CMK (cell line): ENCODE data around the gene GH2.
"Not testable (repeated sequence)": the region's sequence is repeated elsewhere in the genome, so short reads cannot be mapped to it uniquely, and the experiment has no call there.

Experiments
- DNase-seq: peaks from one replicate; pipeline ENCODE4 v3.0.0-alpha.2; 2010; ENCODE audit warnings: low read depth

Gene GH2

DNA sequence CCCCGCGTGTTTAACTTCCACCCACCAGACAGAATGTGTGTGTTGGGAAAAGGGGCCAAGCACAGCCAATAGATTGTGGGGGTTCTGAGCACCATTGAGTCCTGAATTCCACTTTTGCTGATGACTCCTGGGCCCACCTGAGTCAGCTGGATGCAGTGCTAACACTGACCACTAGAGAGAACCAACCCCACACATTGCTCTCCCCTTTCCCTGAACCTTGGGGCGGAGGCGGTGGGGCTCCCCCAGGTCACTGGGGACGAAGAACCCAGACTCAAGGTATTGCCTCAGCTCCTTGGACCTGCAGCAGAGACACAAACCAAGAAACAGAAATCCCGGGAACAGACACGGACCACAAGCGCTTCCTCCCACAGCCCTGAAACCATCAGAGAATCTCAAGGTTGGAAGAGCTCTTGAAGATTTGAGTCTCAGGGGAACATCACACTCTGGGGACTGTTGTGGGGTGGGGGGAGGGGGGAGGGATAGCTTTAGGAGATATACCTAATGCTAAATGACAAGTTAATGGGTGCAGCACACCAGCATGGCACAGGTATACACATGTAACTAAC, 7.6 kb downstream of the GH2 start:
- not testable (repeated sequence) for DNase-seq

DNA sequence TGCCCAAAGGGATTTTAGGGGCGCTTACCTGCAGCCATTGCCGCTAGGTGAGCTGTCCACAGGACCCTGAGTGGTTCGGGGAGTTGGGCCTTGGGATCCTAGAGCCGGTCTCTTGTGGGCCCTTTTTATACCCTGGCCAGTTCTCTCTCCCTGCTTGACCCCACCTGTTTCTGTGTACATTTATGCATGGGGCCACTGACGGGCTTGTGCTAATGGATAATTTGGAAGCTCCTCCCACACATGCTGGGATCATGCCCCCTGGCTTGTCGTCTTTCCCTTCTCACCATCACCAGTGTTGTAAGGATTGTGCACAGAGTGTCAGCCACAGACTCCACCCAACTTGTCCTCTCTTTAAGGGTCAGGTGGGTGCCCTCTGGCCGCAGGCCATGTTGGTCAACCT, 8.2 kb downstream of the GH2 start, which contains the start of gene CSH2:
TSS of gene CSH2 (minus strand) at position 101 of the 400 bp plus-strand sequence. CDS start at position 38, 63 bp downstream.
- DNase-seq = not testable (repeated sequence)

DNA sequence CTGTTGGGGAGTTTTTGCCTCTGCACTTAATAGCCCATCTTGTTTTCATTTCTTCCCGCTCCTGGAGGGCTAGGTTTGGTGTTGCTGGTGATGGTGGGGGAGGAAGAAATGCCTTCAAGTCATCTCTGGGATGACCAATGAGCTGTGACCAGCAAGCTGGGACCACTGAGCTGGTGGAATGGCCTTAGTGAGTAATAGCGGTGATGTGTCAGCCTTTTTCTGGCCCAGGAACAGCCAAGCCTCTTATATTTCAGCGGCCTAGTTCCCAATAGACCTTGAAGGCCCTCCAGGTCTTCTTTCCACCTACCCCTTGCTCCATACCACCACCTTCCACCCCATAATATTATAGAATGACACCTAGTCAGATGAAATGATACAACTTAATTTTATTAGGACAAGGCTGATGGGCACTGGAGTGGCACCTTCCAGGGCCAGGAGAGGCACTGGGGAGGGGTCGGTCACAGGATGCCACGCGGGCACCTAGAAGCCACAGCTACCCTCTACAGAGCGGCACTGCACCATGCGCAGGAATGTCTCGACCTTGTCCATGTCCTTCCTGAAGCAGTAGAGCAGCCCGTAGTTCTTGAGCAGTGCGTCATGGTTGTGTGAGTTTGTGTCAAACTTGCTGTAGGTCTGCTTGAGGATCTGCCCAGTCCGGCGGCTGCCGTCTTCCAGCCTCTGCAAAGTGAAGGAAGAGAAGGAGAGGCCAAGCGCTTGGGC, 9.9 kb downstream of the GH2 start:
- not testable (repeated sequence) for DNase-seq

DNA sequence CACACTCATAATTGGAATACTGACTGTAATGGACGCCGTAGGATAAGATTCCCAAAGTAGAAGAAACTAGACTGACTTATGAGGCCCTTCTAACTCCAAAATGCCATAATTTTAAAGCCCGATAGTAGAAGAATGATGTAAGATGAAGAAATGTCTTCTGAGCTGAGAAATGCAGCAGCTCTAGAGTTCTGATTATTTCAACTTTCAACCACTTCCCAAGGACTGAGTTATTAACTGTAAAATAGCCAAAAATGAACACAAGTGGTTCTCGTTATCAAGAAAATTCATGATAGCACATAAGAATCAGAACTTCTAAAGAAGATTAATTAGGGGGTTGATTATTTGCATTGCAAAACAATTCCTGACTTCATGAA, 11.5 kb downstream of the GH2 start:
- DNase-seq = not testable (repeated sequence)

DNA sequence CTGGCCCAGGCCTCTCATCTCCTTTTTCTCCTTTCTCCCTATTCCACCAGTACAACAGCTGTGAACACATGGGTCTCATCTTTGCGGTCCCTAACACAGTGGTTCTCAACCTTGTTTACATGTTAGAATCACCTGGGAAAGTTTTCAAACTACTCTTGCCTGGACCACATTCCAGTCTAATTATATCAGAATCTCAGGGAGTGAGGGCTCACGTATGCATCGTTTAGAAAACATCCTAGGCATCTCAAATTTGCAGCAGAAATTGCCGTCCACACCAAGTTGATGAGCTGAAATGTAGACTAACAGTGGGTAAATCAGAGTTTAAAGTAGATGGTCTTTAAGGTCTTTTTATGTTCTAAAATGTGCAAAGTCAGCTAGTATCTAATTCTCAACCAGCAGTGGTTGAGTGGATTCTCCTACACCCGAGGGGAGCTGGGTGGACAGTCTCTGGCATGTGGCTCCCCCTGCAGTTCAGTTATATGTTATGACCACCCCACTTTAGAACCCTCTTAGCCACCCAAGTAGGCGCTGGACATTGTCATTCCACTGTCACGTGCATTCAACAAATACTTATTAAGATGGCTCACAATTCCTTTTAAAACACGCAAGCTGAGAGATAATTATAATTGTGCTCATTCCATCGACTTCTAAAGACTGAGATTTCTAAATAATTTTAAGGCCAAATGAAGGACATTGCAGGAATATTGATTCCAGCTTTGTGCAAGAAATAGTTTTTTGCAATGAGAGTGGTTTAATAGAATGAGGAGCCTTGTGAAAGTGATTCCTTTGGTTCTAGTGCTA, 12.1 kb downstream of the GH2 start:
- not testable (repeated sequence) for DNase-seq

DNA sequence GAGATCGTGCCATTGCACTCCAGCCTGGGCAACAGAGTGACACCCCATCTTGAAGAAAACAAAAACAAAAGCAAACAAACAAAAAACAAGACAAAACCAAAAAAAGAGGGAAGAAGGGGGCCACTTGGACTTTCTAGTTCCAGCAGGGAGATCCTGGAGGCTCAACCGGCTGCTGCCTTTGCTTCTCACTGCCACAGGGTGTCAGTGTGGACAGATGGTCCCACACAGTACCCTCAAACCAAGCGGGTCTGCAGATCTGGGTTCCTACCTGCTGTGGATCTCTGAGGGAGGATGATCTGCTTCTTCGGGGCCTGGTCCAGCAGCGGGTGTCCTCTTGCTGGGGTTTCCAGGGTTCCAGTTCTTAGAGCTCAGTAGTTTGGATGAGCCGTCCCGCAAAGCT, 15.1 kb downstream of the GH2 start:
- DNase-seq = not testable (repeated sequence)

DNA sequence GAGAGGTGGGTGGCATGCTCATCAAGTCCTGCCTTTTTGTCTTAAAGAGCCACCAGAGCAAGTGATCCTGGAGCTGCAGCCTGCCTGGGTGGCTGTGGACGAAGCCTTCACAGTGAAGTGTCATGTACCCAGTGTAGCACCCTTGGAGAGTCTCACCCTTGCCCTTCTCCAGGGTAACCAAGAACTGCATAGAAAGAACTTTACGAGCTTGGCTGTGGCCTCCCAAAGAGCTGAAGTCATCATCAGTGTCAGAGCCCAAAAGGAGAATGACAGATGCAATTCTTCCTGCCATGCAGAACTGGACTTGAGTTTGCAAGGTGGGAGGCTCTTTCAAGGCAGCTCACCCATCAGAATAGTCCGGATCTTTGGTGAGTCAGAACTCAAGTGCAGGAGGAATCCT, 22.5 kb downstream of the GH2 start:
- DNase-seq = no peak

DNA sequence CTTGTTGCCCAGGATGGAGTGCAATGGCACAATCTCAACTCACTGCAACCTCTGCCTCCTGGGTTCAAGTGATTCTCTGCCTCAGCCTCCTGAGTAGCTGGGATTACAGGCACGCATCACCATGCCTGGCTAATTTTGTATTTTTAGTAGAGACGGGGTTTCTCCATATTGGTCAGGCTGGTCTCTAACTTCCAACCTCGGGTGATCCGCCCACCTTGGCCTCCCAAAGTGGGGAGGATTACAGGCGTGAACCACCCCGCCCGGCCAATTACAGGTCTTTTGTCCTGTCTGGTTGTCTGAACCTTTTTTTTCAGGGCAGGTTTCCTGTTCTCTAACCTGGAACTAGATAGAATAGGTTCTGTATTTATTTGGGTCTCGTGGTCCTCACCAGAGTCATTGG, 25.3 kb downstream of the GH2 start:
- DNase-seq = not testable (repeated sequence)

DNA sequence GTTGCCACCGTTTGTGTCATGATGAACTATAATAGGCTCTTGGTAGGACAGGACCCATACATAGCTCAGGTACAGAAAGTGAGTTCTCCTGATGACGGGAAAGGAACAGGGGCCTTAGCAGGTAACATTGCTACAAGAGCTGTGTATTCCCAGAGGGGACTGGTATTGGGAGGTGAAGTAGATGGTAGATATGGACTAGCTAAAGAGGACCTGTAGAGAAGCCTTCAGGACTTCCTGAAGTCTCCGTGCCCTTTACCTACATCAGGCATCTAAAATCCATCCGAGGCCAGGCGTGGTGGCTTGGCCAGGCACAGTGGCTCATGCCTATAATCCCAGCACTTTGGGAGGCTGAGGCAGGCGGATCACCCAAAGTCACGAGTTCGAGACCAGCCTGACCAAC, 26.6 kb downstream of the GH2 start:
- no peak for DNase-seq

DNA sequence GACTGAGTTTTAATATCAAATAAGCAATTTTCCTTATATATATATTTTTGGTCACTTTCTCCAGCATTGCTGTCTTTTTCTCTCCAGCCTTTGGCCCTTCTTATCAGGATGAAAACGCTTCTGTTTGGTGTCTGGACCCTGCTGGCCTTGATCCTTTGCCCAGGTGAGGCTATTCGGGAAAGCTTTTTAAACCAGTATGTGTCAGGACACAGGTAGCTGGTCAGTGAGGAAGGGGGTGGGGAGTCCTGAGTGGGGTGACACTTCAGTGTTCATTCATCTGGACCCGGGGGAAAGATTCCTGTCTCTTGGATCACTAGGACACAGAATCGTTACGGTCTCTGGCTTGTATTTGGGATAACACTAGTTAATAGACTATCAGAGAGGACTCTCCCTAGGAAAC, 27.0 kb downstream of the GH2 start:
- no peak for DNase-seq

DNA sequence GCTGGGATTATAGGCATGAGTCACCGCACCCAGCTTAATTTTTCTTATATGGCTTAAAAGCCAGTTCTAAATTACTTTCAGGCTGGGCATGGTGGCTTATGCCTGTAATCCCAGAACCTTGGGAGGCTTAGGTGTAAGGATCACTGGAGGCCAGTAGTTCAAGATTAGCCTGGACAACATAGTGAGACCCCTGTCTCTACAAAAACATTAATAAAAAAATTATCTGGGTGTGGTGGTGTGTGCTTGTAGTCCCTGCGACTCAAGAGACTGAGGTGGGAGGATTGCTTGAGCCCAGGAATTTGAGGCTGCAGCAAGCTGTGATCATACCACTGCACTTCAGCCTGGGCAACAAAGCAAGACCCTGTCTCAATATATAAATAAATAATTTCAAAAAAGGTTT, 28.5 kb downstream of the GH2 start:
- DNase-seq = no peak

DNA sequence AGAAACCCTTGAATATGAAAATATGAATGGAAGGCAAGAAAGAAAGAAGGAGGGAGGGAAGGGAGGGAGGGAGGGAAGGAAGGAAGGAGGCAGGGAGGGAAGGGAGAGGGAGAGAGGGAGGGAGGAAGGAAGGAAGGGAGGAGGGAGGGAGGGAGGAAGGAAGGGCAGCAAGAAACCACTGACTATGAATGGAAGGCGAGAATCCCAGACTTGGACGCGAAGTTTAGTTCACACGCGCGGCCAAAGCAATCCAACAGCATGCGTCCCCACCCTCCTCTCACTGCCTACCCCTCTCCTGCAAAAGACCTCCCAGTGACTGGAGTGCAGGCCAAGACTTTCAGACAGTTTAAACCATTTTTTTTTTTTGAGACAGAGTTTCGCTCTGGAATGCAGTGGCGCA, 31.3 kb downstream of the GH2 start:
- DNase-seq = no peak

DNA sequence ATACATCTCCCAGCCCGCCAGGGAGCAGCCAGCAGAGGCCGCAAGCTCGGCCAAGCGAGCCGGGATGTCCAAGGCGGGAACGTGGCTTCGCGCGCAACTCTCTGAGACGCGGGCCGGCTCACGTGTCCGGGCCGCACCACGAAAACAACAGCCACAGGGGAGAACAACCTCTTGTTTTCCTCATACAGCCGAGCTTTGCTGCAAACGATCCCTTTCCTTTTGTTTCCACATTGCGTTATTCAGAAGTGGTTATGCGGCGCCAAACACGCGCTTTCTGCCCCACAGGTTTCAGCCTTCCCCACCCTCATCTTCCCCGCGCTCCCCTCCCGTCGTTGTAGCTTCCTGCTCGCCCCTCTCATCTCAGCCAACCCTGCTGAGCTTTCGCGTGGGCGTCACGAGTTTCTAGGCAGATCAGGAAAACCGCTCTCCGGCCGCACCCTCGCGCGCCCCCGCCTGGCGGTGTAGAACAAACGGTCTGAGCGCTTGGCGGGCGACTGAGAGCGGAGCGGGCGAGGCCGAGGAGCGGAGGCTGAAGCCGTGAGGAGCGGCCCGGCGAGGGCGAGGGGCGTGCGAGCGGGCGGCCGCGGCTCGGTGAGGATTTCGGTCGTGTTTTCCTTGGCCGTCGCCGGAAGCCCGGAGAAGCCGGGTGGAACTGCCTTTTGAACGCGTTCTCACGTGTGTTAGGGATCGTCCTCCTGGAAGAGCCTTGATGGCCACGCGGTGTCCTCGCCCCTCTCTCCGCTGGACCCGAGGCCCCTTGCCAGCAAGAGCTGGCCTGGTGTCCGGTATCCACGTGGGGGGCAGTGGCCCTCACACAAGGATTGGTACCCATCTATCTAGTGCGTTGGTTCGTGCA, 32.7 kb downstream of the GH2 start:
- DNase-seq = peak; percentile 87

DNA sequence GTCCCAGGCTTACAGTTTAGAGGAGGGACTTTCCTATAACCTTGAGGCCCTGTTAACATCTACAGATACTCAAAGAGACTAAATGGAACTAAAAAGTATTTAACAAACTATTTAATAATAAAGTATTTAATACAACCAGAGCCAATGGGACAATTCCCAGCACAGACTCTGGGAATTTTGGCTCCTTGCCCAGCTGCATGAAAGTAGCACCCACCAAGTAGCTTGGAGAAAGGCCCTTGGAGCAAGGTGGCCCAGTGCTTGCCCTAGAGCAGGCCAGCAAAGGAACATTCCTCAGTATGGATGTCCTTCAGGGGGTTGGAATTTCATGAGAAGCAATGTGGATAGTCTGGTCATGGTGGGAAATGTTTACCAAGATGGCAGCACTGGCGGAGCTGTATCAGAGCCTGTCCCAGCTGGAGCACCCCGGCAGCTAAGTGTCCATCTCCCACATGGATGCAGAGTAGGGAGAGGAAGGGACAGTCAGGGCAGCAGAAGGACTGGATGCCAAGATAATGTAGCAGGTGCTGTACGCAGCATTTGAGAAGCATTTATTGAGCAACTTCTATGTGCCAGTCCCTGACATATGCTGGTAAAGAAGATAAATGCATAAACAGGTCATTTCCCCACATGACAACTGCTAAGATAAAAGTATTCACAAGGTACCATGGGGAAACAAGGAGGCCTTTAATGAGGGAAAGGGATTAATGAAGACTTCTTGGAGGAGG, 34.1 kb downstream of the GH2 start:
- DNase-seq = no peak

DNA sequence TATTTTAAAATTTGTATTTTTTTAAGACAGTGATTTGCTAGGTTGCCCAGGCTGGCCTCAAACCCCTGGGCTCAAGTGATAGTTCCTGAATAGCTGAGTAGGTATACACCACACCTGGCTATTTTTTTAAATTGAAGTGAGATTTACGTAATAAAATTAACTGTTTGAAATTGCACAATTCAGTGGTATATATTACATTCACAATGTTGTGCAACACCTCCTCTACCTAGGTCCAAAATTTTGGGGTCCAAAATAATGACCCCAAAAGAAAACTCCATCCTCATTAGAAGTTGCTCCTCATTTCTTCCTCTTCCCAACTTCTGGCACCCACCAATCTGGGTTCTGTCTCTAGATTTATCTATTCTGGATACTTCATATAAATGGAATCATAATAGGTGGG, 36.2 kb downstream of the GH2 start:
- no peak for DNase-seq

DNA sequence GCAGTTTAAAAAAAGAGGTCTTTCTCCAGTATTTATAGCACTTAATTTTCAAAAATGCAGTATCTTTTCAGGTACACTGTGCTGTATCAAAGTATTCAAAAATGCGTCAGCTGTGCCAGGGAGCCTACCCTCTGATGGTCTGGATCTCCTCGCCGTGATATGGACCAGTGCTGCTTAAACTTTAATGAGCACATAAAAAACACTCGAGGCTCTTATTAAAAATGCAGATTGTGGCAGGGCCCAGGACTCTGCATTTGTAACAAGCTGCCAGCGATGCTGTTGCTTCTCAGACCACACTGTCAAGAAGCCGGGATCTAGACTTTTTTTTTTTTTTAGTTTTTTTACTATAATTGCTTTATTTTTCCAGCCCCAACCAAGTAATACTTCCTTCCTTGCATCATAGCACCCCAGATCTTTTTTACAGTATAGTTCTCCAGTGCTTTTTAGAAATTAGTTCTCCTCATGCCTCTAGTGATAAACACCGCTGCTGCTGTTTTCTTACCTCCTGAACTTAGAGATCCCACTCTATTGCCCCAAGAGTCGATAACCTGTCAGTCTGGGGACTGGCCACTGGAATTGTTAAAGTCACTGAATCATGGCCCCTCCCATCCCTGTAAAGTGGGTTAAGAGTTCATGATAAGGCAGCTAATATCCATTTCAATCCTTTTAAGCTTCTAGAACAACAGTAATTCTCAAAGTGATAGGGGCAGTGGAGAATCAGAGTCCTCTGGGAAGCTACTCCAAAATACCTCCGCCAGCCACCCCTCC, 37.6 kb downstream of the GH2 start:
- no peak for DNase-seq

DNA sequence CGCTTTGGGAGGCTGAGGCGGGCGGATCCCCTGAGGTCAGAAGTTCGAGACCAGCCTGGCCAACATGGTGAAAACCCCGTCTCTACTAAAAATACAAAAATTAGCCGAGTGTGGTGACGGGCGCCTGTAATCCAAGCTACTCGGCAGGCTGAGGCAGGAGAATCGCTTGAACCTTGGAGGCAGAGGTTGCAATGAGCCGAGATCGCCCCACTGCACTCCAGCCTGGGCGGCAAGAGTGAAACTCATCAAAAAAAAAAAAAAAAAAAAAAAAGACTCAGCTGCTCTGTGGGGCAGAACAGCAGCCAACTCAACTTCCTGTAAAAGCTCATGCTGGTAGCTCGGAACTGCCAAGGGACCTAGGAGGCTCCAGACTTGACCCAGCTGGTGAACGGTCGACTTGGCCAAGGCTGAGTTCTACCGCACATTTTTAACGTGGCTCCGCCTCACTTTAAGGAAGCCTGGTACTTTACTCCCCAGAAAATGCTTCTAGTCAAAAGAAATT, 38.3 kb downstream of the GH2 start:
- DNase-seq = peak; percentile 52

DNA sequence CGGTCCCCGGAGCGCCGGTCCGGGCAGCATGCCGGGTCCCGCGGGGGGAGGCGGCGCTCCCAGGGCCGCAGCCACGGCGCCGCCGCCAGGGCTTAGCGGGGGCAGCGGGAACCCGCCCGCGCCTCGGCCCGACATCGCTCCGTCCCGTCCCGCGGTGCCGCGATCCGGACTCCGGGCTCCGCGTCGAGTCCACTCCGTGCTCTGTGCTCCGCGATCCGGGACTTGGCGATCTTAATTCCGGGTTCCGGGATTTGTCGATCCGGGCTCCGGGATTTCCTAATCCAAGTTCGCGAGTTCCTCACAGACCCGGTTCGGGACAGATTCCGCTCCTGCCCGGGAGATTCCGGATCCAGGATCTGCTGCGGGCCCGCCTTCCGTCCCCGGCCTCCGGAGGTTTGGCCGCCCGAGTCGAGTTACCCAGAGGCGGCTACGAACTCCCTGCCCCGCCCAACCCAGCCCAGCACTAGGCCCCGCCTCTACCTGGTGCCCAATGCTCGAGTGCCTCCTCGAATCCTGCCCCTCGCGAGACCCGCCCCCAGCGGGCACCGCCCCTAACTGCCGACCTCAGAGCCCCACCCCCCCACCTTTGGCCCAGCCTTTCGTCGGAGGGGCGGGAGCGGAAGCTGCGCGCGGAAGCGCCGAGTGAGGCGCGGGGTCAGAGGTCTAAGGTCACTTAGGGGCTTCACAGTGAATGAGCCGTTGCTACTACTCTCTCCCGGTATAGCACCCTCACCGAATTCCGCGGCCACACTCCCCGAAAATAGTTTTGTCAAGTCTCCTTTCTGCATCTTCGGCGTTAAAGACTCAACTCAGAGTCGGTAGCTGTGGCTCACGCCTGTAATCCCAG, 39.0 kb downstream of the GH2 start, which contains the start of gene SMARCD2:
TSS of gene SMARCD2 (minus strand) at position 146 of the 847 bp plus-strand sequence. CDS start at position 135, 11 bp downstream.
- DNase-seq = peak; percentile 97

DNA sequence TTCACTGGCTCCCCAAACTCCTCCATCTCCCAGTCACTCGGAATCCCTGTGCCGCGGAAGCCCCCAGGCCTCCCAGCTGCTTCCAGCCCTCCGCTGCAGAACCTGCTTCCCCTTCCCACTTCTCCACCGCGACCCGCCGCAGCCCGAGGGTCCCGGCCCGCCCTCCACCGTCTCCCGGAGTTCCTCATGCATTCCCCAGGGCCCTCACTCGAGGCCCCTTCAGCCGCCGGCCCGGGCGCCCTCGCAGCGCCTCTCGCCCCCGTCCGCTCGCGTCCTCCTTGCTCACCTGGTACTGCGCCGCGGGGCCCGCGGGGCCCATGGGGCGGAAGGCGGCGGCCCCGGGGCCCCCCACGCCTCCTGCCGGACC, 39.6 kb downstream of the GH2 start:
- peak; percentile 45 for DNase-seq
